T1000 (cell line): ENCODE data around the gene SEPTIN3.

Source experiments
- DNase-seq: peaks from one replicate; lab custom pipeline; 2025; ENCODE audit warnings: mixed read lengths; lab: John Stamatoyannopoulos, UW

Gene SEPTIN3

GRCh38 chr22:41969110-41969646, at the start of gene SEPTIN3:
Gene SEPTIN3, plus strand, starts transcription at chr22:41969443. Its CDS starts 2,050 bp downstream, at chr22:41971493.
- DNase-seq, result no peak

DNA sequence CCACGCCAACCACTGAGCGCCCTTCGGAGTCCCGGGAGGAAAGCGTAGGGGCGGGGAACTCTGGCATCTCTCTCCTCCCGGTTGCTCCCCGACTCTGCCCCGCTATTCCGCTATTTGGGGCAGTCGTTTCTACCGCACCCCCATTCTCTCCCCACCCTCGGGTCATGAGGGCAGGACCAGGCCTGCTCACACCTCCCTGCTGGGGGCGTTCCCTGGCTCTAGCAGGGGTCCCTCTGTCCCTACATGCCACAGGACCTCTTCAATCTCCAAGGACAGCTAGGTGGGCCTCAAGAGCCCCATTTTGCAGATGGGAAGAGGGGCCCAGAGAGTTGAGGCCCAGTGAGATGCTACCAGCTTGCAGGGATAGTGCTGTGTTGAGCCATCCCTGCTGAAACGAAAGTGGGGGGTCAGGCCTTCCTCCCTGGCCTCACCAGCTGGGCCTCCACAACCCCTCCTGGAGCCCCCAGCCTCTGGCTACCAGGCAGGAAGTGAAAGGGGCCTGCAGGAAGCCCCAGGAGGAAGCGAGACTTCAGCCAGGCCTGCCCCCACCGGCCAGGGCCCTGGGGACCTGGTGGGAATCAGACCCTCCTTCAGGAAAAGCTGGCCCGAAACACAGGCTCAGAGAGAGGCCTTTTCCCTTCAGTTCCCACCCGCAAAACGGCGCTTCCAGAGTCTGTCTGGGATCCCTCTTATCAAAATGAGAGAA, 48.8 kb upstream of the SEPTIN3 start:
- DNase-seq, result no peak

DNA sequence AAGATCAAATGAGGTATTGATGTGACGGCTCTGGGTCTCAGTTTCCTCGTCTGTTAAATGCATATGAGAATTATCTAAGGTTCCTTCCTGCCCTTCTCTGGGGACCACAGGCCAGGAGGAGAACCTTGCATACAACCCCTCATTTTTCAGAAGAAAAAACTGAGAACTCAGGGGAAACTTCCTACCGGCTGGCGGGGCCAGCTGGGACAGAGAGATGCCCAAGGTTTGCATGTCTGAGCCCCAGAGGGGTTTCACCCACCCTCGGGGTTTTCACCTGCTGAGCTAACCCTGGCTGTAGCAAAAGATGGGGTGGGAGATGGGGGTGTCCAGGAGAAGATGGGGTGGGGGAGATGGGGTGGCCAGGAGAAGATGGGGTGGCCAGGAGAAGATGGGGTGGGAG, 46.9 kb upstream of the SEPTIN3 start:
- no peak for DNase-seq

DNA sequence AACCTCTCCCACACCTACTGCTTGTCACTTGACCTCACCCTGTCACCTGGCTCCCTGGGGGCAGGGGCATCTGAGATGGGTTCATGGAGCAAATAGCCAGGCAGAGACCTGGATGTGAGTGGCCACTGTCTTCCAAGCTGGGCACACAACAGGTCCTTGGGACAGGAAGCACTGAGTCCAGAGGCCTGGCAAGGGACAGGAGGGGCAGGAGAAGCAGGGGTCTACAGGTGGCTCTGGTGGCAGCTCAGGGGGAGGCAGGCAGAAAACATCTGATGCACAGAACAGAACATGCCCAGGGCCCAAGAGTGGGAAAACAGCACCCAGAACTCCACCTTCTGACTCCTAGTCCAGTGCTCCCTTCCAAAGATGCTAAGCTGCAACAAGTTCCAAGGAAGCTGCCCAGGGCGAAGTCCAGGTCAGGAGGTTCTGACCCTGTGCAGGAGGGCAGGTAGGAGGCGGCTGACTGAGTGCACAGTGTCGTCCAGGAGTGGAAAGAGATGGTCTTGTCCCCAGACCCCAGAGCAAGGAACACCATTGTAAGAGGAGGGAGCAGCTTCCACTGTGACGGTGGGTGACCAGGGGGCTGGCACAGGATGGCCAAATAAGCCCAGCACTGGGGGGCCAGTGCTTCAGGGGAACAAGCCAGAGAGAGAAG, 46.2 kb upstream of the SEPTIN3 start:
- DNase-seq, result no peak

DNA sequence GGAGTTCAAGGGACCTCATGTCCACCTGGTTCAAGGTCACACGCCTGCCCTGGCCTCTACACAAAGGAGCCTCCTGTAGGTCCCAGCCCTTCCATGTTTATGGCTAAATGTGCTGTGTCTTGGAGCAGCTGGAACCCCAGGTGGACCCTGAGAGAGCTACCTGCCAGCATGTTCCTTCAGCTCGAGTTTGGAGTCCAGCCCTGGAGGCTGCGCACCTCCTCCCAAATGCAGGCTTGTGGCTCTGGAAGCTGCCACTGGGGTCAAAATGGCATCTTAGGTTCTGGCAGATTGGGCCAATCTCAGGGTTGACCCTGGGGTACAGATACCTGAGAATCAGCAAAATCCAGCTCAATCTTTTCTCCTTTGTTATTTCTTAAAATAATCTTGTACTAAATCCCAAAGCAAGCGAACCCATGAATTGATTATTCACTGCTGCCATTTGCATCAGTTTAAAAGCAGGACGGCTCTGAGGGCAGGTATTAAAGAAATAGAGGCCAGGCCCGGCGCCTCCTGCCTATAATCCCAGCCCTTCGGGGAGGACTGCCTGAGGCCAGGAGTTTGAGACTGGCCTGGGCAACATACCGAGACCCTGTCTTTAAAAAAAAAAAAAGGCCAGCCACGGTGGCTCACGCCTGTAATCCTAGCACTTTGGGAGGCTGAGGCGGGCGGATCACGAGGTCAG, 45.5 kb upstream of the SEPTIN3 start:
- DNase-seq, result no peak

- DNase-seq, result peak; percentile 46
These were observed 43.3 kb upstream of the SEPTIN3 start for GRCh38 chr22:41925783-41926460.

- no peak for DNase-seq
These were observed 41.4 kb upstream of the SEPTIN3 start for GRCh38 chr22:41927813-41928212.

DNA sequence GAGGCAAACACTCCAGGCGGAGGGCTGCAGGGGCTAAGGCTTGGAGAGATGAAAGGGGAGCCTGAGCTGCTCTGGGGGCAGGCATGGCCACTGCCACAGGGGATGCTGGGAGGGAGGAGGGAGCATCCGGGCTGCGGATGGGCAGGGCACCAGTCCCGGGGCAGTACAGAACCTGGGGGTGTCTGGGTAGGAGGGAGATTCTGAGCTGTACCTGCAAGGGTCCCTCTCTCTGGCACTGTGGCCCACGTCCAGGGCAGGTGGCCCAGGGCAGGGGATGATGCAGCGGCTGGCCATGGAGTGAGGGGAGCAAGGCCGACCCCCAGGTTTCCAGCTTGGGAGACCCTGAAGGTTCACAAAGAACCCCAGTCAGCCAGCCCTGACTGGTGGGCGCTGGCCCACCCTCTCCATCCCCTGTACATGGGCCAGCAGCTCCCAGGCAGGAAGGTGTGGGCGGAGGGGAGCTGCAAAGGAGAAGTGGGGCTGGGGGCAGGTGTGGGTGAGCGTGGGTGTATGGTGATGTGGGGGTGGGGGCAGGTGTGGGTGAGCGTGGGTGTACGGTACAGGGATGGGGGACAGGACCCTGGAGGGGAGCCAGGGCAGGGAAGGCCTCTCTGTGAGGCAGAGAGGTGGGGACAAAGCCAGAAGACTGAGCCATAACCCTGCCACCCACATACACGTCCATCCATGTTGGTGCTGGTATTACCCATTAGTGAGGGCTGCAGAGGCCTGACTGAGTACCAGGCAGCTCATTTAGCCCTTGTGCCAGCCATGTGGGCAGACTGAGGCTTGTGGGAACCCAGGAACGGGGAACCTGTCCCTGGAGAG, 40.4 kb upstream of the SEPTIN3 start:
- DNase-seq, result no peak

DNA sequence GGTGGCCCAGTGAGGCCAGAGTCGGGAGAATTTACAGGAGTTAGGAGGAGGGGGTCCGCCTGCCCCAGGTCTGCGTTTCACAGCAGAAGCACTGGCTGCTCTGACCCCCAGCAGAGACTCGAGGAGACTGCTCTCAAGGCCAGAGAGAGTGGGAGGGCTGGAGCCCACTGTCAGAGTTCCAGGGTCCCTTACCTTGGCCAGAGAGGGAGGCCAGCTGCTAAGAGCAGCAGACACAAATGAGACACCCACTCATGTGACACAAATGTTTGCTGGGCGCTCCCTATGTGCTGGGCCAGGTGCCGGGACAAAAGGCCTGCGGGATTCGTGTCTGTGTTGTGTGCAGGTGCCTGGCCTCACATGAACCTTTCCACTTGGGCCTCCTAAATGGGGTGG, 39.8 kb upstream of the SEPTIN3 start:
- no peak for DNase-seq

DNA sequence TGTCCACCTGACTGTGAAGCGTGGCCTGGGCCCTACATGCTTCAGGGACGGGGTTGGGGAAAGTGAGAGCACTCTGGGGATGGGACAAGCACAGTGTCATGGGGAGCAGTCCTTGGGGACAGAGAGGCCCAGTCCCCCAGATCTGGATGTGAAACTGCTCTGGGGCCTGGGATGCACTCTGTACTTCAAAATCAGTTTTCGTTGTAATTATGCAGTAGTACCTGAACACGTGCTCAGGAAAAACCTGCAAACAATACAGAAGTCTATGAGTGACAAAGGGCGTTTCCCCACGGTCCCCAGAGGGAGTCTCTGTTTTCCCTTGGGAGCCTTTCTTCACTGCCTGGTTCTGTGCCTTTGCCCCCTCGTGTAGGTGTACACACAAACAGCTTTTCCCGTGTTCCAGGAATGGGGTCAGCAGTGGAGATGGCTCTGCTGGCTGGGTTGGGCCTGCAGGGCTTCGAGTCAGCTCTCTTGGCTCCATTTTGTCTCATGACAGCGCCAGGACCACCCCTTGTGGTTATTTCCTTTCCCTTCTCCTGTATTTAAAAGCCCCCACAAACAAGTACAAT, 37.5 kb upstream of the SEPTIN3 start:
- no peak for DNase-seq

DNA sequence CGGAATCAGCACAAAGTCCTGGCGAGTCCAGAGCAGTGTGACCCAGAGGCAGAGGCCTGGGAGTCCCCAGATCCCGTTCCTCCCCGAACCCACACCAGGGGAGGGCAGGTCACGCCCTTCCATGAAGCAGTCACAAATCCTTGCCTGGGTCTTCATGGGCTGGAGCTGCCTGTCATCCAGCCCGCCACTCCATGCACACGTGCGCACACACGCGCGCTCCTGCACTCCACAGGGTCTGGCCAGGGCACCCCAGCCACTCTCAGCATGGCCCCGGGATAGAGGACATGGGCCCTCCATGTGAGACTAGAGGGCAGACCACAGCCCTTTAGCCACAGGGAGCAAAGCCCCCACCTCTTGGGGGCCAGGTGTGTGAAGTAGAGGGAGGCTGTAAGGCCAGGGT, 36.9 kb upstream of the SEPTIN3 start:
- no peak for DNase-seq

GRCh38 chr22:41933411-41934177, 35.6 kb upstream of the SEPTIN3 start:
- no peak for DNase-seq

DNA sequence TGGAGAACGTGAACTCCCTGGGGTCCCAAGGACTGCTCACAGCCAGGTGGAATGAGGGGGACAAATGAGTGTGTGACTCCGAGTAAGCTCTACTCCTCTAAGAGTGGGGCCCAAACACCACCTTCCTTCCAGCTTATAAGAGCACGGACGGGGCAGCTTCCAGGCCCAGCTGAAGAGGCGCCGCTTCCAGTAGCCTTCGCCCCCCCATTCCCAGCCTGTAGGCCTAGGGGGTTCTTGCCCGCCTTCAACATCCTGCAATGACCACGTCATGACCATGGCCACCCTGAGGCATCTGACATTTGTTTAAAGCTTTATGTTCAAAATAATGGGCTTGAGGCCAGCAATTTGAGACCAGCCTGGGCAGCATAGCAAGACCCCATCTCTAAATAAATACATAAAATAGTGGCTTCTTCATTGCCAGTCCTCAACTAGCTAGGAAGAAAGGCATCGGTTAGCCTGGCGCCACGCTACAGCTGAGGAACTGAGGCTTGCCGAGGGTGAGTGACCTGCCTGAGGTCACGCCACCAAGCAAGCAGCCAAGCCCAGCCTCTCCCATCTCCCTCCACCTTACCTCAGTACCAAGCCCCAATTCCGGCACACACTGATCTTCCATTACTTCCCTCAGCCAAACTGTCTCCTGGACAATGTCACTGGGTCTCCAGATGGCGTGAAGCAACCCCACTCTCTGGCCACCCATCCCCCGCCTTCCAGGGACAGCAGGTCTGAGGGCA, 34.8 kb upstream of the SEPTIN3 start:
- no peak for DNase-seq

- no peak for DNase-seq
These were observed 34.3 kb upstream of the SEPTIN3 start for GRCh38 chr22:41935015-41935351.

GRCh38 chr22:41935509-41935908, 33.7 kb upstream of the SEPTIN3 start:
- no peak for DNase-seq

DNA sequence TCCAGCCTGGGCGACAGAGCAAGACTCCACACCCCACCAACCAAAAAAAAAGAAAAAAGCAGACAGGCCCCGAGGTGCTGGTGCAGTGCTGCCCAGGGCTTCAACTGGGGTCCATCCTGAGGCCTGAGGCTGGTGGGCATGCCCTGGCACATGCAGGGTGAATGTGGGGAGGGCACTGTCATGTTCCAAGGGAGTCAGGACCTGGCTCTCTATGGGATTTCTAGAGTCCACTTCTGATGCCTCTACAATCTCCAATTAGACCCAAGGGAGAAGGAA, 32.4 kb upstream of the SEPTIN3 start:
- no peak for DNase-seq

GRCh38 chr22:41939981-41940831, 29.0 kb upstream of the SEPTIN3 start:
- no peak for DNase-seq

GRCh38 chr22:41940832-41941765, 28.1 kb upstream of the SEPTIN3 start:
- peak; percentile 72 for DNase-seq
